OCI-LY1 (cell line): ENCODE results near the gene SPA17.

ENCODE experiments used
- H2AFZ ChIP-seq: fragments of 200-600 bp; sonication (generic), shearing (Covaris generic); 2 replicates; pipeline ENCODE4 v1.6.0; 2014; ENCODE audit warnings: antibody characterized with exemption, mild to moderate bottlenecking, low read length
- H3F3A ChIP-seq: fragments of 200-600 bp; sonication (generic), shearing (Covaris generic); 2 replicates; pipeline ENCODE4 v1.6.0; 2014; ENCODE audit warnings: mild to moderate bottlenecking, antibody characterized with exemption, low read length, moderate library complexity; ENCODE audit not compliant: insufficient read depth
- H3K27ac ChIP-seq: fragments of 200-600 bp; sonication (generic); 2 replicates; pipeline ENCODE4 v1.5.1; 2014; ENCODE audit warnings: low read length, mixed run types, mild to moderate bottlenecking, low read depth; ENCODE audit not compliant: poor library complexity, severe bottlenecking
- H3K27me3 ChIP-seq: fragments of 200-600 bp; sonication (generic); 2 replicates; pipeline ENCODE4 v1.6.0; 2014; ENCODE audit warnings: antibody characterized with exemption, mild to moderate bottlenecking, low read length, moderate library complexity; ENCODE audit not compliant: insufficient read depth
- H3K36me3 ChIP-seq: fragments of 200-600 bp; sonication (generic); 2 replicates; pipeline ENCODE4 v1.6.1; 2014; ENCODE audit warnings: mild to moderate bottlenecking, antibody characterized with exemption, low read length, moderate library complexity, mixed read lengths; ENCODE audit not compliant: insufficient read depth
- H3K4me1 ChIP-seq: fragments of 200-600 bp; sonication (generic); 2 replicates; pipeline ENCODE4 v1.5.1; 2014; ENCODE audit warnings: mild to moderate bottlenecking, low read length, moderate library complexity; ENCODE audit not compliant: insufficient read depth, severe bottlenecking
- H3K4me2 ChIP-seq: fragments of 200-600 bp; sonication (generic), shearing (Covaris generic); 2 replicates; pipeline ENCODE4 v1.6.1; 2014; ENCODE audit warnings: low read length
- H3K4me3 ChIP-seq: fragments of 200-600 bp; sonication (generic); 2 replicates; pipeline ENCODE4 v1.5.1; 2014; ENCODE audit warnings: low read length, low read depth, mild to moderate bottlenecking, mixed read lengths; ENCODE audit not compliant: poor library complexity, severe bottlenecking
- H3K79me2 ChIP-seq: fragments of 200-600 bp; shearing (Covaris generic); 2 replicates; pipeline ENCODE4 v1.6.1; 2016; ENCODE audit warnings: mixed run types, low read length, mixed read lengths; ENCODE audit not compliant: insufficient read depth
- H3K9ac ChIP-seq: fragments of 200-600 bp; sonication (generic), shearing (Covaris generic); 2 replicates; pipeline ENCODE4 v1.6.1; 2014; ENCODE audit warnings: mild to moderate bottlenecking, low read length, mixed read lengths
- H3K9me2 ChIP-seq: fragments of 200-600 bp; sonication (generic), shearing (Covaris generic); 2 replicates; pipeline ENCODE4 v1.6.1; 2014; ENCODE audit warnings: low read depth, mild to moderate bottlenecking, low read length, mixed read lengths
- H3K9me3 ChIP-seq: fragments of 200-600 bp; shearing (Covaris generic); 2 replicates; pipeline ENCODE4 v1.6.1; 2014; ENCODE audit warnings: low read length, mixed read lengths
- H4K20me1 ChIP-seq: fragments of 200-600 bp; sonication (generic), shearing (Covaris generic); 2 replicates; pipeline ENCODE4 v1.6.0; 2016; ENCODE audit warnings: mild to moderate bottlenecking, low read length; ENCODE audit not compliant: insufficient read depth
- EZH2 ChIP-seq: fragments of 200-600 bp; sonication (generic), shearing (Covaris generic); IDR thresholded peaks from 2 replicates; pipeline ENCODE4 v1.8.0; 2017; ENCODE audit warnings: borderline replicate concordance, mixed run types, mild to moderate bottlenecking, antibody characterized with exemption, low read length, moderate library complexity, mixed read lengths
- TF ChIP-seq, protein P1 (sequence below): fragments of 200-600 bp; sonication (generic), shearing (Covaris generic); IDR thresholded peaks from 2 replicates; pipeline ENCODE4 v1.5.1; 2017; ENCODE audit warnings: mild to moderate bottlenecking, antibody characterized with exemption, low read length, moderate library complexity, mixed read lengths

SPA17 gene

DNA sequence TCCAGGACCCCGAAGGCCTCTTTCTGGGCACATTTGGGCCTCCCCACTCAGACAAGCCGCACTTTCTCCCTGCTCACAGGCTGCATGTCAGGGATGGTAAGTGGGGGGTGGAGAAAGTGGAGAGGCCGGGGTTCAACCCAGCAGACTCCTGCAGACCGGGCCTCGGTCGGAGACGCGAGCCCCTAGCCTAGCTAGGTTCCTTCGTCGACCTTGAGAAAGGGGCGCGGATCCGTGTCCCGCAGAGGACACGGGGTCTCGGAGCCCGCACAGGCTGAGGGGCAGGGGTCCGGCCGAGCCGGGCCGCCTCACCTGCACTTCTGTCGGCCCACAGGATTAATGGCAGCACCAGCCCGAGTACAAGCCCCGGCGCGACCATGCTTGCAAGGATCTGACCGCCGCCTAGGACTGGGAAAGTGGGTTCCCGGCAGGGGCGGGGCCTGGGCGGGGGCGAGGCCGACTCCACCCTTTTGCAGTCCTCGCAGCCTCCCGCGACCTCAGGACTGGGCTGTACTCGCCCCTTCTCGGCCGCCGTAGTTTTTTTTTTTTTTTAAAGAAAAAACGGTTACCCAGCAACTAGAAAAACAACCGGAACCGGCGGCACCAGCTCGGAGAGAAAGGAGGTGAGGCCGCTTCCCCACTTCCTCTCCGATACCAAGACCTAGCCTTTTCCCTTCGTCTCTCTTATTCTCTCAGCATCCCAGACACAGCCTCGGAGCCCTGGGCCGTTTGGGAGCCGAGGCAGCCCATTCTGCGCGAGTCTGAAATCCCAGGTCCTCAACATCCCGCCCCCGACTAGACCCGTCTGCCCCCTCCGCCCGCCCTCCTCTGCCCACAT is at the start of gene SPA17, which contains the start of gene SIAE:
TSS of gene SPA17 (plus strand) at position 572 of the 835 bp plus-strand sequence. CDS start 1,361 bp downstream, outside the sequence.
TSS of gene SIAE (minus strand) at position 407 of the 835 bp plus-strand sequence. CDS start at position 376, 31 bp downstream.
- no peaks in the 10 kb centered on the region for H4K20me1 ChIP-seq
- TF ChIP-seq, protein P1, sequence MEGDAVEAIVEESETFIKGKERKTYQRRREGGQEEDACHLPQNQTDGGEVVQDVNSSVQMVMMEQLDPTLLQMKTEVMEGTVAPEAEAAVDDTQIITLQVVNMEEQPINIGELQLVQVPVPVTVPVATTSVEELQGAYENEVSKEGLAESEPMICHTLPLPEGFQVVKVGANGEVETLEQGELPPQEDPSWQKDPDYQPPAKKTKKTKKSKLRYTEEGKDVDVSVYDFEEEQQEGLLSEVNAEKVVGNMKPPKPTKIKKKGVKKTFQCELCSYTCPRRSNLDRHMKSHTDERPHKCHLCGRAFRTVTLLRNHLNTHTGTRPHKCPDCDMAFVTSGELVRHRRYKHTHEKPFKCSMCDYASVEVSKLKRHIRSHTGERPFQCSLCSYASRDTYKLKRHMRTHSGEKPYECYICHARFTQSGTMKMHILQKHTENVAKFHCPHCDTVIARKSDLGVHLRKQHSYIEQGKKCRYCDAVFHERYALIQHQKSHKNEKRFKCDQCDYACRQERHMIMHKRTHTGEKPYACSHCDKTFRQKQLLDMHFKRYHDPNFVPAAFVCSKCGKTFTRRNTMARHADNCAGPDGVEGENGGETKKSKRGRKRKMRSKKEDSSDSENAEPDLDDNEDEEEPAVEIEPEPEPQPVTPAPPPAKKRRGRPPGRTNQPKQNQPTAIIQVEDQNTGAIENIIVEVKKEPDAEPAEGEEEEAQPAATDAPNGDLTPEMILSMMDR: no peak
- no peak for TF ChIP-seq EZH2
- H3K9me2 ChIP-seq: no peaks in the 10 kb centered on the region
- H3K79me2 ChIP-seq: no peaks in the 10 kb centered on the region
- H3K9ac ChIP-seq: peak within 1 kb of the TSS; percentile 77
- no peak within 1 kb of the TSS for H3K27ac ChIP-seq
- H3K4me3 ChIP-seq: peak within 1 kb of the TSS; percentile 78
- H3K4me2 ChIP-seq: peak within 1 kb of the TSS; percentile 88
- no peaks in the 10 kb centered on the region for H3K9me3 ChIP-seq
- no peaks in the 10 kb centered on the region for H3K36me3 ChIP-seq
- no peaks in the 10 kb centered on the region for H3F3A ChIP-seq
- peak within 1 kb of the TSS; percentile 99; the same call in 1 of the 2 replicates for H2AFZ ChIP-seq
- peaks cover 13% of the 10 kb centered on the region for H3K4me1 ChIP-seq
- H3K27me3 ChIP-seq: no peaks in the 10 kb centered on the region

DNA sequence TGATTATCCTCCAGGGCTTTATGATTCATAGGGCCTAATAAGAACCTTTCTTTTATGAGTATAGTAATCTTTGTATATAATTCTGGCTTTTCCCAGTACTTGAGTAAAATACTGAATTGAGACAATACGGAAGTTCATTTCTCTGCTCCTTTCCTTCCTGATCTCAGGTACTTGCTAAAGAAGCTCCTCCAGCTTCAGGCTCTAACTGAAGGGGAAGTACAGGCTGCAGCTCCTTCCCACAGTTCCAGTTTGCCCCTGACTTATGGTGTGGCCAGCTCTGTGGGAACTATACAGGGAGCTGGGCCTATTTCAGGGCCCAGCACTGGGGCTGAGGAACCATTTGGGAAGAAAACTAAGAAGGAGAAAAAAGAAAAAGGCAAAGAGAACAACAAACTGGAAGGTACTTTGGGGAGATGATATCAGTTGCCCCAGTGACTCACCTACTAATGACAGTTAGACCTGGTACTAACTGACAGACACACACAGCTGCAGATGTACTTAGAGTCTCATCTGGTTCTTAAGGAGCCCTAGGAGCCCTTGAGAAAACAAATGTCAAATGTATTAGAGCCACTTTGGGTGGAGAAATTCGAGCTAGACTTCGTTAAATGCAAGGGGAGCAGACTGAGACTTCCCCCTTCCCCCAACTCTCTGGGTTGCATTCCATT is 48.1 kb upstream of the SPA17 start:
- H3F3A ChIP-seq: no peaks in the 10 kb centered on the region
- peaks cover 16% of the 10 kb centered on the region for H3K79me2 ChIP-seq
- TF ChIP-seq, protein P1: no peak
- no peak for TF ChIP-seq EZH2
- no peaks in the 10 kb centered on the region for H3K9me2 ChIP-seq
- no peak overlapping the region for H3K4me2 ChIP-seq
- no peak overlapping the region for H2AFZ ChIP-seq
- H3K4me1 ChIP-seq: peaks cover 15% of the 10 kb centered on the region
- H3K27me3 ChIP-seq: no peaks in the 10 kb centered on the region
- H3K9ac ChIP-seq: no peak overlapping the region
- H3K27ac ChIP-seq: no peak overlapping the region
- no peak overlapping the region for H3K4me3 ChIP-seq
- H4K20me1 ChIP-seq: no peaks in the 10 kb centered on the region
- H3K9me3 ChIP-seq: no peaks in the 10 kb centered on the region
- H3K36me3 ChIP-seq: peaks cover 47% of the 10 kb centered on the region

DNA sequence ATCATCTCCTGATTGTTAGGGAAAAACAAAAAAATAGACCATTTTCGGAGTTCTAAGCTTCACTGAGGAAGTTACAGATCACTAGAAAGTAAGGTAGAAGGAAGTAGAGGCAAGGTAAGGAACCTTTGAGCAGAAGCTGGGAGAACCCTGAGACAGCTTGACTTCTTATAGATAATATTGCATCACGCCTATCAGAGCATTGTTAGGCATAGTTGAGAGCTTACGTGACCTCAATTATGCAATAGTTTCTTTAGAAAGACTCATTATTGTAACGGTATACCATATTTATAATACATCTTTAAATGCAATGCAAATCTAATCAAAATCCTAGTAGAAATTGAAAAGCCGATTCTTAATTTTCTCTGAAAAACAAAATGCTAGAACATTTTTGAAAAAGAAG is 46.2 kb upstream of the SPA17 start:
- Histone ChIP-seq H3K9ac (no peak overlapping the region), H3K36me3 (peaks cover 66% of the 10 kb centered on the region)

More for the DNA sequence above, 46.2 kb upstream of the SPA17 start:
- no peak overlapping the region for H2AFZ ChIP-seq
- no peak overlapping the region for H3K27ac ChIP-seq
- H4K20me1 ChIP-seq: no peaks in the 10 kb centered on the region
- no peak overlapping the region for H3K4me2 ChIP-seq
- TF ChIP-seq EZH2: no peak
- TF ChIP-seq, protein P1: no peak
- no peaks in the 10 kb centered on the region for H3F3A ChIP-seq
- peaks cover 16% of the 10 kb centered on the region for H3K79me2 ChIP-seq
- no peak overlapping the region for H3K4me3 ChIP-seq
- H3K9me3 ChIP-seq: no peaks in the 10 kb centered on the region
- peaks cover 9% of the 10 kb centered on the region for H3K4me1 ChIP-seq
- no peaks in the 10 kb centered on the region for H3K27me3 ChIP-seq
- H3K9me2 ChIP-seq: no peaks in the 10 kb centered on the region
